OCI-LY3 (cell line): Measurements from ENCODE around the gene HYAL1.

ENCODE experiments used
- CTCF ChIP-seq: fragments of 200-600, 300-600 bp; sonication (generic); IDR thresholded peaks from 2 replicates; pipeline ENCODE4 v1.5.1; 2014; ENCODE audit warnings: antibody characterized with exemption, low read length, low read depth
- EZH2phosphoT487 ChIP-seq: fragments of 200-600 bp; shearing (Covaris generic); IDR thresholded peaks from 2 replicates; pipeline ENCODE4 v1.6.1; 2018; ENCODE audit warnings: antibody characterized with exemption, mixed run types, low read depth

DNA sequence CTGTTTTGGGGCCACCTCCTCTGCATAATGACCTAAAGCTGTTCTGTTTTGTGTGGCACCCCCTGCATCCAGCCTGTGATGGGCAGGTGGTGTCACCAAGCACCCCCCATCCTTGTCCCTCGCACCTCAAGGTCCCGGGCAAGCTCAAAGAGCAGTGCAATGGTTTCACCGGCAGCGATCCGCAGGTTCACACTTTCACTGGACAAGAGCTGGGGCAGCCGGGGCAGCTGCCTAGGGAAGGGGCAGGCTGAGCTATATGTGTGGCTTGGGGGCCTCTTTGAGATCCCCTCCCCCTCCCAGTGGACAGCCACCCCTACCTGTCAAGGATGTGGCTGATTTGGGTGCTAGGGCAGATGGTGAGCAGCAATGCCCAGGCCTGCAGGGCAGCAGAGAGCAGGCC is 14.2 kb downstream of the HYAL1 start:
- no peak for TF ChIP-seq CTCF
- TF ChIP-seq EZH2phosphoT487 = no peak
